GM12878 (cell line): Measurements from ENCODE around the gene NOL12. TPM values are rescaled to one million over a fixed set of nuclear protein-coding genes. Genes with fewer than 3 reads are reported as not detected.

Source experiments
- BCL3 ChIP-seq: IDR thresholded peaks from 2 replicates; pipeline ENCODE4 v1.6.1; 2011; ENCODE audit warnings: borderline replicate concordance, low read depth, mild to moderate bottlenecking, moderate library complexity, low read length; ENCODE audit not compliant: insufficient read depth, poor library complexity, severe bottlenecking
- CHD4 ChIP-seq: fragments of 200-600 bp; sonication (generic); IDR thresholded peaks from 2 replicates; pipeline ENCODE4 v1.6.1; 2016; ENCODE audit warnings: mild to moderate bottlenecking
- DPF2 ChIP-seq: fragments of 450-650 bp; IDR thresholded peaks from 2 replicates; pipeline ENCODE4 v1.6.1; 2017; ENCODE audit warnings: mild to moderate bottlenecking
- EGR1 ChIP-seq, 2 experiments: IDR thresholded peaks; 1 replicate in 1 of 2; 2 replicates in 1 of 2; pipeline ENCODE4 v1.6.1; 2011 to 2012; ENCODE audit warnings: low read depth in 2 of 2, low read length in 2 of 2, borderline replicate concordance in 1 of 2, mild to moderate bottlenecking in 1 of 2, moderate library complexity in 1 of 2
- EP300 ChIP-seq, 2 experiments: fragments of 150-350 bp in 1 of 2; IDR thresholded peaks; 2 replicates each; pipeline ENCODE4 v1.6.1; 2011 to 2012; ENCODE audit warnings: low read depth in 2 of 2, low read length in 2 of 2, borderline replicate concordance in 1 of 2, improper control_type of control experiment in 1 of 2, inconsistent platforms in 1 of 2; ENCODE audit not compliant: control insufficient read depth in 1 of 2
- EZH2 ChIP-seq: IDR thresholded peaks from 2 replicates; pipeline ENCODE4 v1.6.1; 2012; ENCODE audit warnings: low read depth, mild to moderate bottlenecking, control low read depth, inconsistent platforms, low read length, borderline replicate concordance; ENCODE audit not compliant: control insufficient read depth
- FOS ChIP-seq: IDR thresholded peaks from 3 replicates; pipeline ENCODE4 v1.6.1; 2011; ENCODE audit warnings: borderline replicate concordance; ENCODE audit not compliant: insufficient read length; ENCODE audit errors: extremely low read depth
- HDGF ChIP-seq: fragments of 450-650 bp; IDR thresholded peaks from 2 replicates; pipeline ENCODE4 v1.6.1; 2016; ENCODE audit warnings: antibody characterized with exemption
- IRF4 ChIP-seq: IDR thresholded peaks from 2 replicates; pipeline ENCODE4 v1.6.1; 2011; ENCODE audit warnings: low read depth, low read length
- MLLT1 ChIP-seq: fragments of 450-650 bp; IDR thresholded peaks from 2 replicates; pipeline ENCODE4 v1.6.1; 2016; ENCODE audit warnings: mild to moderate bottlenecking
- MYB ChIP-seq: fragments of 150-350 bp; IDR thresholded peaks from 2 replicates; pipeline ENCODE4 v1.6.1; 2014; ENCODE audit warnings: mild to moderate bottlenecking, low read depth, low read length, borderline replicate concordance
- NR2C1 ChIP-seq: fragments of 450-650 bp; IDR thresholded peaks from 2 replicates; pipeline ENCODE4 v1.6.1; 2017; ENCODE audit warnings: antibody characterized with exemption, mild to moderate bottlenecking, moderate library complexity
- PML ChIP-seq: IDR thresholded peaks from 2 replicates; pipeline ENCODE4 v1.6.1; 2012; ENCODE audit warnings: low read length, inconsistent platforms
- POLR2AphosphoS2 ChIP-seq: IDR thresholded peaks from 2 replicates; pipeline ENCODE4 v1.6.1; 2011; ENCODE audit warnings: low read depth, mild to moderate bottlenecking, low read length, improper control_type of control experiment, moderate library complexity
- SKIL ChIP-seq: fragments of 450-650 bp; IDR thresholded peaks from 2 replicates; pipeline ENCODE4 v1.6.1; 2017; ENCODE audit warnings: mild to moderate bottlenecking, low read depth, inconsistent platforms; ENCODE audit not compliant: poor library complexity, severe bottlenecking
- SPI1 ChIP-seq: IDR thresholded peaks from 2 replicates; pipeline ENCODE4 v1.6.1; 2011; ENCODE audit warnings: low read depth, mild to moderate bottlenecking, low read length, moderate library complexity, borderline replicate concordance; ENCODE audit not compliant: insufficient read depth
- SREBF1 ChIP-seq: IDR thresholded peaks from 2 replicates; pipeline ENCODE4 v1.6.1; 2012; ENCODE audit warnings: mild to moderate bottlenecking, low read length
- SUPT20H ChIP-seq: IDR thresholded peaks from 2 replicates; pipeline ENCODE4 v1.6.1; 2011; ENCODE audit warnings: low read depth, mild to moderate bottlenecking, low read length, moderate library complexity, borderline replicate concordance; ENCODE audit not compliant: control insufficient read depth
- TBL1XR1 ChIP-seq: IDR thresholded peaks from 2 replicates; pipeline ENCODE4 v1.6.1; 2012; ENCODE audit warnings: low read depth, low read length, improper control_type of control experiment
- TCF12 ChIP-seq: IDR thresholded peaks from 2 replicates; pipeline ENCODE4 v1.6.1; 2011; ENCODE audit warnings: low read depth, mild to moderate bottlenecking, low read length
- WRNIP1 ChIP-seq: IDR thresholded peaks from 2 replicates; pipeline ENCODE4 v1.6.1; 2011; ENCODE audit warnings: low read depth, low read length, improper control_type of control experiment, borderline replicate concordance
- ZNF384 ChIP-seq: IDR thresholded peaks from 2 replicates; pipeline ENCODE4 v1.6.1; 2012; ENCODE audit warnings: low read depth, mild to moderate bottlenecking, low read length, improper control_type of control experiment, borderline replicate concordance
- ZZZ3 ChIP-seq: IDR thresholded peaks from 2 replicates; pipeline ENCODE4 v1.6.1; 2011; ENCODE audit warnings: low read depth; ENCODE audit not compliant: control insufficient read depth, insufficient read length
- polyA plus RNA-seq, 11 experiments: library from polyadenylated mRNA; depleted of rRNA in 4 of 11; unstranded in 6 of 11; stranded (reverse) in 5 of 11; fragments of >200 nt; fragmentation: Nextera tagmentation in 4 of 11; fragmentation: Illumina TruSeq in 1 of 11; extraction: Ambion mirVana in 4 of 11; extraction: Trizol in 1 of 11; gene quantifications; 1 replicate in 1 of 11; 2 replicates in 10 of 11; pipeline versions ENCODE4 v1.2.1 to v1.2.3, GENCODE V29; 2011 to 2016; ENCODE audit warnings: inconsistent platforms in 2 of 11, missing spikeins in 2 of 11, low read depth in 1 of 11
- total RNA-seq, 4 experiments: library from RNA; depleted of rRNA in 3 of 4; stranded (reverse); fragments of >200 nt in 3 of 4; fragmentation: Illumina TruSeq in 1 of 4; extraction: Trizol in 1 of 4; gene quantifications; 2 replicates each; pipeline versions ENCODE4 v1.2.1 to v1.2.3, GENCODE V29; 2013 to 2021

Gene NOL12
- total and polyA plus RNA-seq, 10 of the 15 experiments (the other 5 are each of a cell fraction or from before 2014, with no cell fraction given), result 3.3 to 69.4 (median 41.1) TPM

GRCh38 chr22:37681556-37682049, 4.5 kb upstream of the NOL12 start (continued):
- TF ChIP-seq SKIL (no peak), EZH2 (no peak), DPF2 (no peak), SREBF1 (no peak), PML (no peak), BCL3 (no peak), IRF4 (peak; percentile 55; the same call in 1 of the 2 replicates), HDGF (no peak), CHD4 (no peak), ZZZ3 (no peak), FOS (no peak), EGR1 (IDR thresholded peaks at IDR 0.05; ENCODE audit: borderline replicate concordance in 1 of 2, low read depth in 2 of 2, low read length in 2 of 2) (0 out of 3 replicates have a peak, but pooled peaks of 1 of the 2 experiments have one; percentile 20), EP300 (IDR thresholded peaks at IDR 0.05; ENCODE audit: borderline replicate concordance in 1 of 2, control insufficient read depth in 1 of 2, low read depth in 2 of 2, low read length in 2 of 2) (peak in 1 of 2 experiments; percentile 17; a peak in 1 of 4 replicates), MLLT1 (no peak), POLR2AphosphoS2 (no peak), MYB (no peak), WRNIP1 (no peak), TBL1XR1 (no peak), NR2C1 (no peak), TCF12 (0 out of 2 replicates have a peak, but pooled peaks have one; percentile 28), SPI1 (no peak), ZNF384 (no peak), SUPT20H (no peak)
